ENCODE measurements around the gene DNAJC16. TPM values are rescaled to one million over a fixed set of nuclear protein-coding genes. Genes with fewer than 3 reads are reported as not detected.

The DNAJC16 gene
- total RNA-seq, 2 experiments from 2014 or later: 12.2 to 12.8 TPM

DNA sequence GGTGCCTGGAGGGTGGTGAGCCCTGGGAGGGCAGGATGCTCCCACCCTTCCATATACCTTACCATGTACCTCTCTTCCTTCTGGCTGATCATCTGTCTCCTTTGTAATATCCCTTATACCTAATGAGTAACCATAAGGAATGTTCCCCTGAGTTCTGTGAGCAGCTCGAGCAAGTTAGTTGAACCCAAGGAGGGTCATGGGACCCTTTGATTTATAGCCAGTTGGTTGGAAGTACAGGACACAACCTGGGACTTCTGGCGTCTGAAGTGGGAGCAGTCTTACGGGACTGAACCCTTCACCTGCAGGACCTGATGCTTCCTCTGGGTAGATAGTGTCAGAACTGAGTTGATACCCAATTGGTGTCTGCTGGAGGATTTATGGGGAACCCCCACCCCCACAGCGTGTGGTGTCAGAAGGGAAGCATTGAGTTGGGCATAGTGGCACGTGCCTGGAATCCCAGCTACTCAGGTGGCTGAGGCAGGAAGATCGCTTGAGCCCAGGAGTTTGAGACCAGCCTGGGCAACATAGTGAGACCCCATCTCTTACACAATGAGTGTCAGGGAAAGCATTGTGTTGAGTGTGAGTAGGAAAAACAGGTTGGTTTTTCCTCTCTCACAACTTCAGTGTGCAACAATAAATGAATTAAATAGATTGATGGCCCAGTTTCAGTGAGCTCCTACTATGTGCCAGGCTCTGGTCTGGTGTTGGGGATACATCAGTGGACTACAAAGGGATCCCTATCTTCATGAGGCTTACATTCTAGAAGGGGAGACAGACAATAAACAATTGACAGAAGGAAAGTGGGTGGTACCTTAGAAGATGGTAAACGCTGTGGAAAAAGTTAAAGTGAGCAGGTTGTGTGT is 16.0 kb downstream of the DNAJC16 start:
- H3K36me3 Mint-ChIP-seq: peaks cover 19% of the 10 kb centered on the region
- no peak overlapping the region for H3K27ac Mint-ChIP-seq
- H3K27me3 Mint-ChIP-seq: no peaks in the 10 kb centered on the region
- DNase-seq: no peak
- no peaks in the 10 kb centered on the region for H3K9me3 Mint-ChIP-seq
- no peak overlapping the region for H3K4me3 Mint-ChIP-seq
- H3K4me1 Mint-ChIP-seq: no peaks in the 10 kb centered on the region

DNA sequence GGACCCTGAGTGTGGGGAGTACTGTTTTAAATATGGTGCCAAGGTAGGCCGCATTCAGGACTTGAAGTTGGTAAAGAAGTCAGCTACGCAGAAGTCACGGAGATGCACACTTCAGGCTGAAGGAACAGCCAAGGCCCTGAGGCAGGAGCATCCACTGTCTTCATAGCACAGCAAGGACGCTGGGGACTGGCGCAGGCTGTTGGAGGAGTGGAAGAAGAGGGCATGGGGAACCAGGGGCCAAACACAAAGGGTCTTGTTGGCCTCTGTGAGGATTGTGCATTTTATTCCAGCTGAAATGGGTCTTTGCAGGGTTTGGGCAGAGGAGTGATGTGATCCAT is 16.6 kb downstream of the DNAJC16 start:
- Mint-ChIP-seq H3K9me3 (no peaks in the 10 kb centered on the region), H3K27ac (no peak overlapping the region), H3K27me3 (no peaks in the 10 kb centered on the region), H3K4me1 (no peaks in the 10 kb centered on the region), H3K36me3 (peaks cover 22% of the 10 kb centered on the region), H3K4me3 (no peak overlapping the region)
- DNase-seq: no peak

GRCh38 chr1:15543589-15544568 is 17.2 kb downstream of the DNAJC16 start:
- H3K27ac Mint-ChIP-seq: no peak overlapping the region
- peaks cover 19% of the 10 kb centered on the region for H3K36me3 Mint-ChIP-seq
- H3K4me3 Mint-ChIP-seq: no peak overlapping the region
- no peak for DNase-seq
- H3K4me1 Mint-ChIP-seq: no peaks in the 10 kb centered on the region
- no peaks in the 10 kb centered on the region for H3K27me3 Mint-ChIP-seq
- no peaks in the 10 kb centered on the region for H3K9me3 Mint-ChIP-seq

DNA sequence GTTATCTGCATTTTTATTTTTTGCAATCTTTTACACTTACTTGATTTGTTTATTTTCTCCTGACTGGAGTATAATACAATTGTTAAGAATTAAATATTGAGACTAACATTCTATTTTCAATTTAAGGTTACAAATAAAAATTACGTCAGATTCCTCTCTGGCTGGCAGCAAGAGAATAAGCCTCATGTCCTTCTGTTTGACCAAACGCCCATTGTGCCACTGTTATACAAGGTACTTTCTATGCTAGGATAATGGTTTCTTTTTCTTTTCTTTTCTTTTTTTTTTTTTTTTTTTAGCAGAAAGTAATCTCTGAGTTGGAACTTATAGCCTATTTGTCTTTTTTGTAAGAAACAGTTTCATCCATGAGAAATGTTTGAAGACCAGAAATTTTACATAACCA is 20.0 kb downstream of the DNAJC16 start:
- Mint-ChIP-seq H3K9me3 (no peaks in the 10 kb centered on the region), H3K4me3 (no peak overlapping the region), H3K27ac (no peak overlapping the region), H3K36me3 (peaks cover 16% of the 10 kb centered on the region), H3K4me1 (no peaks in the 10 kb centered on the region), H3K27me3 (no peaks in the 10 kb centered on the region)
- DNase-seq: no peak

DNA sequence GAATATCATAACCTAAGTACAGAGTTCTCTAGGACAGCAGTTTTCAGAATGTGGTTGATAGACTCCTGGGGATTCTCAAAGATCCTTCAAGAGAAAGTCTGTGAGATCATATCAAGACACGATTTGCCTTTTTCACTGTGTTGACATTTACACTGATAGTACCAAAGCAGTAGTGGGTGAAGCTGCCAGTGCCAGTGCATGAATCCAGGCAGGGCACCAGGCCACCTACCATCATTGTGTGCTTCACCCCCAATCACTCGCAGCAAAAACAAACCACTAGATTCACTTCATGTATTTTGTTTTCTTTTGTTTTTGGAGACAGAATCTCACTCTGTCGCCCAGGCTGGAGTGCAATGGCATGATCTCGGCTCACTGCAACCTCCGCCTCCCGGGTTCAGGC is 23.9 kb downstream of the DNAJC16 start:
- Mint-ChIP-seq H3K27me3 (no peaks in the 10 kb centered on the region), H3K36me3 (peaks cover 10% of the 10 kb centered on the region), H3K9me3 (no peaks in the 10 kb centered on the region), H3K27ac (no peak overlapping the region), H3K4me3 (no peak overlapping the region), H3K4me1 (no peaks in the 10 kb centered on the region)
- DNase-seq: no peak

DNA sequence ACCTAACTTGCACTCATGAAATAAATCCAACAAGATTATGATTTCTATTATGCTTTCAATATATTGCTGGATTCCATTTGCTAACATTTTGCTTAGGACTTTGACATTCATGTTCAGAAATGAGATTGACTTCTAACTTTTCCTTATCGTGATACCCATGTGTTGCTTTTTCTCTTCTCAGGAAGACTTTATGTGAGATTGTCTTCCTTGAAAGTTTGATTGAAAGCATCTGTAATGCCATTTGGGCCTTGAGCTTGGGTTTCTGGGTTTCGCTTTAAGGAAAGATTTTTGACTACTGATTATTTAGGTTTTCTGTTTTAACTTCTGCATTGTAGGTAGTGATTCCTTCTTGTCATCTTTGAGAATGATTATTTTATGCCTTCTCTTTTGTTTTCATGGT is 30.4 kb downstream of the DNAJC16 start:
- Mint-ChIP-seq H3K27me3 (no peaks in the 10 kb centered on the region), H3K4me3 (no peak overlapping the region), H3K9me3 (no peaks in the 10 kb centered on the region), H3K36me3 (peaks cover 3% of the 10 kb centered on the region), H3K4me1 (no peaks in the 10 kb centered on the region), H3K27ac (no peak overlapping the region)
- DNase-seq: no peak

DNA sequence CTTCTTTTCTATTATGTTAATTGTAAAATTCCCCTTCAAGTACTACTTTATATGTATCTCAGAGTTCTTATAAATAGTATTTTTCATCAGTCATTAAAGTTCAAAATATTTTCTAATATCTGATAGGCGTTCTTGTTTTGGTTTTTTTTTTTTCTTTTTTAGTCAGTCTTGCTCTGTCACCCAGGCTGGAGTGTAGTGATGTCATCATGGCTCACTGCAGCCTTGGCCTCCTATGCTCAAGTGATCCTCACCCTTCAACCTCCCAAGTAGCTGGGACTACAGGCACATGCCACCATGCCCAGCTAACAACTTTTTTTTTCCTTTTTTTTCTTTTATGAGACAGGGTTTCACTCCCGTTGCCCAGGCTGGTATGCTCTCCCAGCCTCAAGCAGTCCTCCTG is 30.9 kb downstream of the DNAJC16 start:
- H3K36me3 Mint-ChIP-seq: peaks cover 6% of the 10 kb centered on the region
- no peak overlapping the region for H3K27ac Mint-ChIP-seq
- no peaks in the 10 kb centered on the region for H3K9me3 Mint-ChIP-seq
- no peaks in the 10 kb centered on the region for H3K4me1 Mint-ChIP-seq
- no peak overlapping the region for H3K4me3 Mint-ChIP-seq
- H3K27me3 Mint-ChIP-seq: no peaks in the 10 kb centered on the region
- no peak for DNase-seq

DNA sequence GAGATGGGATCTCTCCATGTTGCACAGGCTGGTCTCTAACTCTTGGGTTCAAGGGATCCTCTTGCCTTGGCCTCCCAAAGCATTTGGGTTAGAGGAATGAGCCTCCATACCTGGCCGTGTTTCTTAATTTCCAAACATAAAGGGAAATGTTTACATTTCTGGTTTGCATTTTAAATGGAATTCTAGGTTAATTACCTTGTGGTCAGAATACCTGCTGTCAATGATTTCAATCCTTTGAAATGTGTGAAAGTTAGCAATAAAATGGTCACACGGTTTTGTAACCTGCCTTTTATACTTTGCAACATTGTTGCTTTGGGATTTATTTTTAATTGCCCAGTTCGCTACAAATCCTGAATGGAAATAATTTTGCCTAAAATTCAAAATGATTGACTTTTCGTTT is 31.9 kb downstream of the DNAJC16 start:
- no peaks in the 10 kb centered on the region for H3K4me1 Mint-ChIP-seq
- H3K36me3 Mint-ChIP-seq: peaks cover 6% of the 10 kb centered on the region
- DNase-seq: no peak
- no peaks in the 10 kb centered on the region for H3K27me3 Mint-ChIP-seq
- no peak overlapping the region for H3K4me3 Mint-ChIP-seq
- no peak overlapping the region for H3K27ac Mint-ChIP-seq
- no peaks in the 10 kb centered on the region for H3K9me3 Mint-ChIP-seq

DNA sequence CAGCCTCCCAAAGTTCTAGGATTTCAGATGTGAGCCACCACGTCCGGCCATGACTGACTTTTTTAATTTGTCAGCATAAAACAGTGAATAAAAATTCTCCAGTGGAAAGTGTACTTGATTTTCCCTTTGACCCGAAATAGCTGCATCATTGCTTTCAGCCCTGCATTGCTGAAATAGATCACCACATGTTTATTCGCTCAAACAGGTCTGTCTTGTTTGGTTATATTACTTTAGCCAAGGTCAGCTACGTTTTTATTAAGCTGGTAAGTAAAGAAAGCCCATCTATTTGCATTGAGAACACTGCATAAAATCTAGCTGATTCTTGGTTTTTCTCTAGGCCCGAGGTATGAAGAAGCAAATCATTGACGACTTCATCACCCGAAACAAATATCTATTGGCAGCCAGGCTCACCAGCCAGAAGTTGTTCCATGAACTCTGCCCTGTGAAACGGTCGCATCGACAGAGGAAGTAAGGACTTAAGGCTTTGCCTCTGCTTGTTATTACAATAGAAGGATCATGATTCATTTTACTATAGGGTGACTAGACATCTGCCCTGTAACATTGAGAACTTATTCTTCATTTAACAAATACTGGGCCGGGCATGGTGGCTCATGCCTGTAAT is 32.7 kb downstream of the DNAJC16 start:
- no peak overlapping the region for H3K27ac Mint-ChIP-seq
- H3K27me3 Mint-ChIP-seq: no peaks in the 10 kb centered on the region
- H3K4me3 Mint-ChIP-seq: no peak overlapping the region
- peaks cover 7% of the 10 kb centered on the region for H3K36me3 Mint-ChIP-seq
- H3K4me1 Mint-ChIP-seq: no peaks in the 10 kb centered on the region
- no peaks in the 10 kb centered on the region for H3K9me3 Mint-ChIP-seq
- DNase-seq: no peak

DNA sequence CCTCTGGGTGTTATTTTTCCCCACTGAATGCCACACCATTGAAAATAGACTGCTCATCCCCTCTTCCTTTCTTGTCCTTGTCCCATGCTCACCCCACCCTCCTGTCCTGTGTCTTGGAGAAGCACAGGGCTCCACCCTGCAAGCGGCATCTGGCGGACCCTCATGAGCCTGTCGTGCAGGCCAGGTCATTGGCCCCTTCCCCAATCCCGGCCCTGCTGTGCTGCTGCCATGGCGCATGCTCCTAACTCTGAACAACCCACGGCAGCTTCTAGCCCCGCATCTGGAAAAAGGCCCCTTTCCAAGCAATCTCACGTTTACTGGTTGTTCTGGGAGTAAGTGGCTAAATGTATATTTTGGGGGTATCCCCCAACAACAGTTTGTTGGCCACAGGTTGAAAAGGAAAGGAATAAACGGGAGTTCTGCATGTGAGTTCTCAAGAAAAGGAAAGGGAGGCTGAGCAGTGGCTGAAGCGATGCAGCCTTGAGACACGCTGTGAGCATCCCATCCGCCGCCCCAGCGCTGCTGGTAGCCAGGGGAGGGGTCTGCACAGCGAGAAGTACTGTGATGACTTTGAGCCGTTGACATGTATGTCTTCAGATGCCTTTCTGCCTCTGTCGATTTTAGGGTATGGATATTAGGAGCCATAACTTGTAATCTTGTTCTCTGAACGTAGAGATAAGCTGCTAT is 41.9 kb downstream of the DNAJC16 start:
- Mint-ChIP-seq H3K36me3 (peaks cover 12% of the 10 kb centered on the region), H3K9me3 (no peaks in the 10 kb centered on the region), H3K4me1 (no peaks in the 10 kb centered on the region), H3K27me3 (no peaks in the 10 kb centered on the region), H3K4me3 (no peak overlapping the region), H3K27ac (peak overlapping the region; percentile 21)
- DNase-seq: no peak

- H3K4me1 Mint-ChIP-seq: no peaks in the 10 kb centered on the region
- no peak overlapping the region for H3K4me3 Mint-ChIP-seq
- H3K27ac Mint-ChIP-seq: no peak overlapping the region
- DNase-seq: no peak
- H3K27me3 Mint-ChIP-seq: no peaks in the 10 kb centered on the region
- H3K9me3 Mint-ChIP-seq: no peaks in the 10 kb centered on the region
- H3K36me3 Mint-ChIP-seq: peaks cover 11% of the 10 kb centered on the region
Observed at GRCh38 chr1:15570861-15571260, 44.2 kb downstream of the DNAJC16 start.

DNA sequence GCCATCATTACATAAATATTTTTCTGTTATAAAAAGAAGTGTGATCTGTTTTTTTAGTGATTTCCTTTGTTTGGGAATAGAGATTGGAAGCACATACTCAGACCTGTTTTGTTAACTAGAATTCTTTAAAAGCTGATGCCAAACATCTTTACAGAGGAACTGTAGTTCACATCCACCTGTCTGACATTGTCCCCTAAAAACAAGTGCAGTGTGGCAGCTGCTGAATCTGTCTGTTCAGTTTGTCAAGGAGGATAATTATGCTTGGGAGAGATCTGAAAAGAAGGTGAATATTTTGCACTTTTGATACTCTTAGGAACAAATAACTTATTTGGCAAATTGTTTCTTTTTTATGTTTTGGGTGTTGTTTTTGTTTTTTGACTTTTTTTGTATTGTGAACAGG is 44.6 kb downstream of the DNAJC16 start:
- Mint-ChIP-seq H3K4me1 (no peaks in the 10 kb centered on the region), H3K27ac (peak overlapping the region; percentile 9), H3K9me3 (no peaks in the 10 kb centered on the region), H3K27me3 (no peaks in the 10 kb centered on the region), H3K36me3 (peaks cover 11% of the 10 kb centered on the region), H3K4me3 (no peak overlapping the region)
- no peak for DNase-seq

GRCh38 chr1:15573477-15573876 is 46.8 kb downstream of the DNAJC16 start:
- H3K27me3 Mint-ChIP-seq: no peaks in the 10 kb centered on the region
- peaks cover 12% of the 10 kb centered on the region for H3K4me1 Mint-ChIP-seq
- no peaks in the 10 kb centered on the region for H3K9me3 Mint-ChIP-seq
- peaks cover 16% of the 10 kb centered on the region for H3K36me3 Mint-ChIP-seq
- DNase-seq: no peak
- no peak overlapping the region for H3K4me3 Mint-ChIP-seq
- H3K27ac Mint-ChIP-seq: no peak overlapping the region

DNA sequence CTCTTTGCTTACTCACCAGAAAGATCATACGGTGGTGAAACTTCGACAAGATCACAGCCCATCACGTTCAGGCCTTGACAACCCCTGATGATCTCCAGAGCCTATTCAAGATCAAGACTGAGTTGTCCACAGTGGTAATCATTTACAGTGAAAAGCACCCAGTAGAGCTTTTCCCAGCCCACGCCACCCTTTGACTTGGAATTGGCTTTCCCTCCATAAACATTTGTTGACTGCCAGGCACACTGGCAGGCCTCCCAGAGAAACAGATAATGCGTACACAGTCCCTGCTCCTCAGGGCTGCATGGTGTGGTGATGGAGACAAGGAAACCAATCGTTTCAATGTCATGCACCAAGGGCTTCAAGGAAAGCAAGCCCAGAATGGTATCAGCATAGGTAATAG is 48.1 kb downstream of the DNAJC16 start:
- Mint-ChIP-seq H3K27me3 (no peaks in the 10 kb centered on the region), H3K27ac (no peak overlapping the region), H3K4me1 (peaks cover 25% of the 10 kb centered on the region), H3K4me3 (no peak overlapping the region), H3K9me3 (no peaks in the 10 kb centered on the region), H3K36me3 (peaks cover 29% of the 10 kb centered on the region)
- DNase-seq: no peak

Data from activated naive CD8-positive, alpha-beta T cell treated with anti-CD3 and anti-CD28 coated beads for 36 hours (primary cell).